ENCODE data around the gene RNF43. TPM values are rescaled to one million over a fixed set of nuclear protein-coding genes. Genes with fewer than 3 reads are reported as not detected.

The RNF43 gene
- total RNA-seq, 1 experiment from 2014 or later: 6.7 TPM

DNA sequence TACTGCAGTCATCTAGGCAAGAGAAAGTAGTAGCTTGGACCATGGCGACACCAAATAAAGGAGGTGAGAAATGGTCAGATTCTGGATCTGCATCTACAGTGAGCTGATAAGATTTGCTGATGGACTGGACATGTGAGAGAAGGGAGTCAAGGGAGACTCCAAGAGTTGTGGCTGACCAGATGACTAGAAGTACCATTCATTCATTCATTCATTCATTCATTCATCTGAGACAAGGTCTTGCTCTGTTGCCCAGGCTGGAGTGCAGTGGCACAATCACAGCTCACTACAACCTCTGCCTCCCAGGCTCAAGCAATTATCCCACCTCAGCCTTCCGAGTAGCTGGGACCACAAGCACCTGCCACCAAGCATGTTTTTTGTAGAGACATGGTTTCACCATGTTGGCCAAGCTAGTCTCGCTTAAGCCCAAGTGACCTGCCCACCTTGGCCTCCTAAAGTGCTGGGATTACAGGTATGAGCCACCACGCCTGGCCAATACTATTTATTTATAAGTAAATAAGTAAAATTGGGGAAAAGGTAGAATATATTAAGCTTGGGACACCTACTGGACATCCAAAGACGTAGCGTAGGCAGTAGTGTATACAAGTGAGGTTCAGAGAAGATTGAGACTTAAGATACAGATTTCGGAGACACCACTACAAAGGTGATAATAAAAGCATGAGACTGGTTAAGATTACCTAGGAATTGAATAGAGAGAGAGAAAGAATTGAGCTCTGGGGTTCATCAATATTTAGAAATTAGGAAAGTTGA is 15.7 kb upstream of the RNF43 start:
- Mint-ChIP-seq H3K4me1 (ENCODE audit: insufficient read depth, unreplicated experiment) (no peaks in the 10 kb centered on the region), H3K4me3 (ENCODE audit: unreplicated experiment) (no peak overlapping the region), H3K27ac (ENCODE audit: low read depth, unreplicated experiment) (no peak overlapping the region), H3K36me3 (ENCODE audit: insufficient read depth, unreplicated experiment) (no peaks in the 10 kb centered on the region), H3K9me3 (ENCODE audit: unreplicated experiment) (no peaks in the 10 kb centered on the region), H3K27me3 (ENCODE audit: insufficient read depth, unreplicated experiment) (peaks cover 57% of the 10 kb centered on the region)
- TF ChIP-seq CTCF (IDR thresholded peaks at IDR 0.05; ENCODE audit: unreplicated experiment): peak; percentile 14
- no TSS peak for BruUV-seq (replicated peaks)
- intact Hi-C loops (cut with micrococcal nuclease): no loop called here
- ChIA-PET POLR2A (interaction anchor here (0.9 kb wide), 1 partner anchor 81 kb away, joined by 4 read pairs; the partner anchor contains the start of gene SUPT4H1), CTCF (interaction anchor here (0.6 to 1.8 kb wide), 8 partner anchors 13 to 123 kb away, joined by 3 to 8 read pairs (median 6); partner anchors contain the start of gene RNF43)
- DNase-seq (ENCODE audit: unreplicated experiment): no peak

DNA sequence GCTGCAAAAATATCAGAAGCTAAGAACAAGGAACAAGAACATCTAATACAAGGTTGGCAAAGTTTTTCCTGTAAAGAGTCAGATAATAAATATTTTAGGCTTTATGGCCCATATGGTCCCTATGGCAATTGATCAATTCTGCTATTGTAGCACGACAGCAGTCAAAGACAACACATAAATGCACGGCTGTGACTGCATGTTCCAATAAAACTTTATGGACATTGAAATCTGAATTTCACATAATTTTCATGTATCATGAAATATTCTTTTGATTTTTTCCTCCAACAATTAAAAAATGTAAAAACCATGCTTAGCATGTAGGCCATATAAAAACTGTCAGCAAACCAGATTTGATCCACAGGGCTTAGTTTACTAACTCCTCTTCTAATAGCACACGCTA is 10.5 kb upstream of the RNF43 start:
- ChIA-PET POLR2A (interaction anchor here (1.4 to 3.0 kb wide), 2 partner anchors 10 to 76 kb away, joined by 3 to 9 read pairs; partner anchors contain the start of genes RNF43 and SUPT4H1), CTCF (interaction anchor here (0.9 to 1.3 kb wide), 2 partner anchors 18 to 126 kb away, joined by 3 to 5 read pairs; no protein-coding TSS in a partner anchor)
- BruUV-seq (replicated peaks): no TSS peak
- no peak overlapping the region for H3K4me3 Mint-ChIP-seq (ENCODE audit: unreplicated experiment)
- TF ChIP-seq CTCF (IDR thresholded peaks at IDR 0.05; ENCODE audit: unreplicated experiment): no peak
- no peak for DNase-seq (ENCODE audit: unreplicated experiment)
- intact Hi-C loops (cut with micrococcal nuclease): no loop called here
- H3K27me3 Mint-ChIP-seq (ENCODE audit: insufficient read depth, unreplicated experiment): peaks cover 29% of the 10 kb centered on the region
- H3K9me3 Mint-ChIP-seq (ENCODE audit: unreplicated experiment): no peaks in the 10 kb centered on the region
- no peaks in the 10 kb centered on the region for H3K4me1 Mint-ChIP-seq (ENCODE audit: insufficient read depth, unreplicated experiment)
- H3K27ac Mint-ChIP-seq (ENCODE audit: low read depth, unreplicated experiment): no peak overlapping the region
- H3K36me3 Mint-ChIP-seq (ENCODE audit: insufficient read depth, unreplicated experiment): no peaks in the 10 kb centered on the region

- peaks cover 8% of the 10 kb centered on the region for H3K4me1 Mint-ChIP-seq (ENCODE audit: insufficient read depth, unreplicated experiment)
- DNase-seq (ENCODE audit: unreplicated experiment): no peak
- H3K4me3 Mint-ChIP-seq (ENCODE audit: unreplicated experiment): no peak overlapping the region
- POLR2A ChIA-PET: interaction anchor here (3.1 kb wide), 1 partner anchor 70 kb away, joined by 23 read pairs; the partner anchor contains the start of gene SUPT4H1
- H3K36me3 Mint-ChIP-seq (ENCODE audit: insufficient read depth, unreplicated experiment): no peaks in the 10 kb centered on the region
- CTCF ChIA-PET: interaction anchor here (0.7 to 2.1 kb wide), 3 partner anchors 17 to 104 kb away, joined by 5 to 9 read pairs (median 8); partner anchors contain the start of gene SUPT4H1
- no peaks in the 10 kb centered on the region for H3K9me3 Mint-ChIP-seq (ENCODE audit: unreplicated experiment)
- H3K27me3 Mint-ChIP-seq (ENCODE audit: insufficient read depth, unreplicated experiment): peaks cover 25% of the 10 kb centered on the region
- no peak for TF ChIP-seq CTCF (IDR thresholded peaks at IDR 0.05; ENCODE audit: unreplicated experiment)
- BruUV-seq (replicated peaks): no TSS peak
- intact Hi-C loops (cut with micrococcal nuclease): no loop called here
- no peak overlapping the region for H3K27ac Mint-ChIP-seq (ENCODE audit: low read depth, unreplicated experiment)
These were observed 4.4 kb upstream of the RNF43 start for GRCh38 chr17:58421711-58422110.

- no TSS peak for BruUV-seq (replicated peaks)
- intact Hi-C loops (cut with micrococcal nuclease): no loop called here
These were observed 3.5 kb upstream of the RNF43 start for GRCh38 chr17:58420827-58421226.

More at GRCh38 chr17:58420827-58421226, 3.5 kb upstream of the RNF43 start:
- DNase-seq (ENCODE audit: unreplicated experiment): no peak
- peaks cover 25% of the 10 kb centered on the region for H3K27me3 Mint-ChIP-seq (ENCODE audit: insufficient read depth, unreplicated experiment)
- CTCF ChIA-PET: interaction anchor here (0.5 to 2.1 kb wide), 8 partner anchors 13 to 238 kb away, joined by 3 to 9 read pairs (median 5); partner anchors contain the start of gene SUPT4H1
- no peaks in the 10 kb centered on the region for H3K36me3 Mint-ChIP-seq (ENCODE audit: insufficient read depth, unreplicated experiment)
- POLR2A ChIA-PET: interaction anchor here (3.1 kb wide), 1 partner anchor 69 kb away, joined by 23 read pairs; the partner anchor contains the start of gene SUPT4H1
- H3K9me3 Mint-ChIP-seq (ENCODE audit: unreplicated experiment): no peaks in the 10 kb centered on the region
- no peak overlapping the region for H3K27ac Mint-ChIP-seq (ENCODE audit: low read depth, unreplicated experiment)
- peaks cover 15% of the 10 kb centered on the region for H3K4me1 Mint-ChIP-seq (ENCODE audit: insufficient read depth, unreplicated experiment)
- no peak overlapping the region for H3K4me3 Mint-ChIP-seq (ENCODE audit: unreplicated experiment)
- TF ChIP-seq CTCF (IDR thresholded peaks at IDR 0.05; ENCODE audit: unreplicated experiment): no peak
